H1 (cell line): ENCODE data around the gene SRGAP3. TPM values are rescaled to one million over a fixed set of nuclear protein-coding genes. Genes with fewer than 3 reads are reported as not detected.
A peak's percentile ranks its signal among the peaks of the same experiment; 100 is the strongest.

Experiments
- CTCF ChIA-PET: fragments of 300-600 bp; sonication (Branson Sonifier 250); formaldehyde crosslinking; loops from one replicate; lab custom pipeline; 2021; ENCODE audit not compliant: partially characterized antibody; lab: Charles Lee
- POLR2A ChIA-PET: fragments of 300-600 bp; sonication (Branson Sonifier 250); formaldehyde crosslinking; loops from one replicate; lab custom pipeline; 2021; ENCODE audit warnings: inconsistent platforms; ENCODE audit not compliant: partially characterized antibody; lab: Charles Lee
- DNase-seq, 2 experiments: peaks; one replicate each; pipeline versions ENCODE4 v3.0.0 to v3.0.0-alpha.2; 2010 to 2022; ENCODE audit warnings: low spot score in 2 of 2, low read depth in 1 of 2, mixed read lengths in 1 of 2
- FAIRE-seq: peaks from 2 replicates; lab custom pipeline; 2011; peaks lifted over from hg19 to GRCh38; lab: Jason Lieb, UNC
- H2AFZ ChIP-seq: 2 replicates; pipeline ENCODE4 v1.8.1; 2012; ENCODE audit warnings: low read length, inconsistent platforms
- H2AK5ac ChIP-seq: 2 replicates; pipeline ENCODE4 v1.6.1; 2013; ENCODE audit warnings: low read depth, low read length
- H2BK120ac ChIP-seq: replicated peaks from 2 replicates; pipeline ENCODE3; 2013; ENCODE audit warnings: low read depth, low read length, inconsistent platforms
- H2BK12ac ChIP-seq: 2 replicates; pipeline ENCODE4 v1.6.1; 2013; ENCODE audit warnings: low read depth, low read length
- H2BK15ac ChIP-seq: 2 replicates; pipeline ENCODE4 v1.6.1; 2013; ENCODE audit warnings: low read length
- H2BK20ac ChIP-seq: 2 replicates; pipeline ENCODE4 v1.6.1; 2013; ENCODE audit warnings: low read length
- H2BK5ac ChIP-seq: 2 replicates; pipeline ENCODE4 v1.6.1; 2013; ENCODE audit warnings: low read depth, low read length
- H3K14ac ChIP-seq: 2 replicates; pipeline ENCODE4 v1.6.1; 2013; ENCODE audit warnings: inconsistent platforms; ENCODE audit not compliant: insufficient read length
- H3K18ac ChIP-seq: 2 replicates; pipeline ENCODE4 v1.6.1; 2013; ENCODE audit warnings: low read length; ENCODE audit errors: extremely low read depth
- H3K23ac ChIP-seq: 2 replicates; pipeline ENCODE4 v1.6.1; 2013; ENCODE audit warnings: inconsistent platforms; ENCODE audit not compliant: insufficient read length
- H3K23me2 ChIP-seq: 2 replicates; pipeline ENCODE4 v1.6.1; 2013; ENCODE audit warnings: low read depth, low read length
- H3K27ac ChIP-seq: 2 replicates; pipeline ENCODE4 v1.6.1; 2011; ENCODE audit warnings: low read depth, low read length, inconsistent platforms
- H3K27me3 ChIP-seq, 4 experiments: replicated peaks in 1 of 4; 1 replicate in 1 of 4; 2 replicates in 3 of 4; pipeline versions ENCODE4 v1.6.1 to v1.8.1; 2011 to 2013; ENCODE audit warnings: low read length in 3 of 4, mild to moderate bottlenecking in 3 of 4, inconsistent platforms in 2 of 4, mixed read lengths in 2 of 4, moderate library complexity in 1 of 4; ENCODE audit not compliant: control insufficient read depth in 3 of 4, insufficient read depth in 3 of 4; ENCODE audit errors: extremely low read depth in 1 of 4
- H3K36me3 ChIP-seq, 4 experiments: 2 replicates each; pipeline versions ENCODE4 v1.6.1 to v1.8.1; 2011 to 2013; ENCODE audit warnings: mild to moderate bottlenecking in 4 of 4, low read length in 3 of 4, moderate library complexity in 2 of 4, control low read depth in 1 of 4, inconsistent platforms in 1 of 4; ENCODE audit not compliant: insufficient read depth in 4 of 4, control insufficient read depth in 2 of 4
- H3K4ac ChIP-seq: replicated peaks from 2 replicates; pipeline ENCODE3; 2013; ENCODE audit warnings: low read length, low read depth, mixed read lengths, inconsistent platforms; ENCODE audit not compliant: insufficient read length
- H3K4me1 ChIP-seq, 4 experiments: replicated peaks in 1 of 4; 1 replicate in 1 of 4; 2 replicates in 3 of 4; pipeline versions ENCODE4 v1.6.1 to v1.8.1; 2011 to 2013; ENCODE audit warnings: low read length in 3 of 4, inconsistent platforms in 2 of 4, mixed read lengths in 1 of 4; ENCODE audit not compliant: insufficient read depth in 4 of 4, control insufficient read depth in 3 of 4
- H3K4me2 ChIP-seq, 2 experiments: 2 replicates each; pipeline versions ENCODE4 v1.6.1 to v1.8.1; 2011 to 2013; ENCODE audit warnings: low read depth in 2 of 2, low read length in 2 of 2, control low read depth in 1 of 2, inconsistent platforms in 1 of 2, mild to moderate bottlenecking in 1 of 2; ENCODE audit not compliant: insufficient read depth in 1 of 2
- H3K4me3 ChIP-seq, 4 experiments: fragments of 200-600, 300-600 bp in 1 of 4; sonication (generic), shearing (Covaris generic), sonication (Bioruptor Twin) in 1 of 4; 2 replicates each; pipeline versions ENCODE4 v1.5.1 to v1.8.1; 2011 to 2016; ENCODE audit warnings: low read length in 4 of 4, low read depth in 3 of 4, control low read depth in 2 of 4, inconsistent platforms in 2 of 4, mild to moderate bottlenecking in 2 of 4, mixed read lengths in 1 of 4, moderate library complexity in 1 of 4; ENCODE audit not compliant: insufficient read depth in 2 of 4; ENCODE audit errors: extremely low read depth in 1 of 4
- H3K56ac ChIP-seq: replicated peaks from 2 replicates; pipeline ENCODE3; 2013; ENCODE audit warnings: low read depth, mild to moderate bottlenecking, mixed read lengths, low read length, inconsistent platforms; ENCODE audit not compliant: insufficient read length
- H3K79me1 ChIP-seq: 2 replicates; pipeline ENCODE4 v1.6.1; 2013; ENCODE audit warnings: low read depth, low read length, control low read depth
- H3K79me2 ChIP-seq, 2 experiments: 2 replicates each; pipeline versions ENCODE4 v1.6.1 to v1.8.1; 2012 to 2013; ENCODE audit warnings: low read length in 2 of 2, mild to moderate bottlenecking in 2 of 2, inconsistent platforms in 1 of 2; ENCODE audit not compliant: insufficient read depth in 2 of 2, control insufficient read depth in 1 of 2
- H3K9ac ChIP-seq, 4 experiments: replicated peaks in 1 of 4; 1 replicate in 1 of 4; 2 replicates in 3 of 4; pipeline versions ENCODE4 v1.6.1 to v1.8.1; 2011 to 2013; ENCODE audit warnings: low read depth in 3 of 4, low read length in 3 of 4, control low read depth in 2 of 4, mild to moderate bottlenecking in 2 of 4, moderate library complexity in 2 of 4, inconsistent platforms in 1 of 4; ENCODE audit errors: extremely low read depth in 1 of 4
- H3K9me3 ChIP-seq, 2 experiments: 2 replicates each; pipeline versions ENCODE4 v1.6.1 to v1.8.1; 2012 to 2013; ENCODE audit warnings: mild to moderate bottlenecking in 2 of 2, moderate library complexity in 2 of 2, control low read depth in 1 of 2, inconsistent platforms in 1 of 2, low read depth in 1 of 2, low read length in 1 of 2, mixed read lengths in 1 of 2; ENCODE audit not compliant: insufficient read depth in 2 of 2
- H4K20me1 ChIP-seq, 2 experiments: replicated peaks in 1 of 2; 2 replicates each; pipeline versions ENCODE3 to v1.8.1; 2011 to 2013; ENCODE audit warnings: inconsistent platforms in 2 of 2, low read length in 2 of 2, mild to moderate bottlenecking in 1 of 2; ENCODE audit not compliant: insufficient read depth in 2 of 2, control insufficient read depth in 1 of 2
- H4K5ac ChIP-seq: 2 replicates; pipeline ENCODE4 v1.6.1; 2013; ENCODE audit warnings: low read length, low read depth, mixed read lengths, inconsistent platforms; ENCODE audit not compliant: insufficient read length
- H4K8ac ChIP-seq: 2 replicates; pipeline ENCODE4 v1.8.0; 2013; ENCODE audit warnings: mild to moderate bottlenecking, moderate library complexity, low read length, inconsistent platforms; ENCODE audit not compliant: insufficient read depth; ENCODE audit errors: extremely low read depth
- H4K91ac ChIP-seq: replicated peaks from 2 replicates; pipeline ENCODE3; 2013; ENCODE audit warnings: low read length, mixed read lengths, inconsistent platforms; ENCODE audit not compliant: insufficient read length
- BCL11A ChIP-seq, 2 experiments: IDR thresholded peaks; one replicate each; pipeline ENCODE4 v1.6.1; 2011; ENCODE audit warnings: low read depth in 2 of 2, low read length in 2 of 2, mild to moderate bottlenecking in 2 of 2
- BRCA1 ChIP-seq: IDR thresholded peaks from 2 replicates; pipeline ENCODE4 v1.6.1; 2012; ENCODE audit warnings: low read depth, low read length, improper control_type of control experiment
- CBX5 ChIP-seq: fragments of 300-800, 300-1000 bp; sonication (generic); IDR thresholded peaks from 2 replicates; pipeline ENCODE4 v1.7.1; 2016; ENCODE audit warnings: antibody characterized with exemption, low read length, low read depth
- GABPA ChIP-seq: IDR thresholded peaks from 2 replicates; pipeline ENCODE4 v1.6.1; 2011; ENCODE audit warnings: mild to moderate bottlenecking, low read length, moderate library complexity, borderline replicate concordance; ENCODE audit not compliant: insufficient read depth
- GTF2F1 ChIP-seq: IDR thresholded peaks from 2 replicates; pipeline ENCODE4 v1.6.1; 2012; ENCODE audit warnings: low read depth, low read length, improper control_type of control experiment, borderline replicate concordance
- HDAC2 ChIP-seq, 2 experiments: fragments of 300-600 bp in 1 of 2; sonication (generic) in 1 of 2; IDR thresholded peaks; 2 replicates each; pipeline ENCODE4 v1.6.1; 2011 to 2012; ENCODE audit warnings: low read depth in 2 of 2, low read length in 2 of 2, mild to moderate bottlenecking in 2 of 2, moderate library complexity in 2 of 2, borderline replicate concordance in 1 of 2, inconsistent platforms in 1 of 2
- KDM1A ChIP-seq: fragments of 200-600, 300-600 bp; sonication (generic); IDR thresholded peaks from 2 replicates; pipeline ENCODE4 v1.7.1; 2016; ENCODE audit warnings: mild to moderate bottlenecking, low read length, borderline replicate concordance
- KDM4A ChIP-seq: IDR thresholded peaks from one replicate; pipeline ENCODE4 v1.7.1; 2012; ENCODE audit warnings: low read depth, mild to moderate bottlenecking, moderate library complexity, low read length, inconsistent platforms; ENCODE audit not compliant: severe bottlenecking
- MAFK ChIP-seq: IDR thresholded peaks from 2 replicates; pipeline ENCODE4 v1.6.1; 2012; ENCODE audit warnings: low read depth, mild to moderate bottlenecking, improper control_type of control experiment, low read length
- PHF8 ChIP-seq: fragments of 200-600 bp; sonication (generic); conservative IDR thresholded peaks from 2 replicates; pipeline ENCODE4 v1.7.1; 2012; ENCODE audit warnings: low read depth, mild to moderate bottlenecking, inconsistent platforms, low read length, moderate library complexity
- RFX5 ChIP-seq: IDR thresholded peaks from 2 replicates; pipeline ENCODE4 v1.6.1; 2011; ENCODE audit warnings: low read depth, low read length, improper control_type of control experiment, borderline replicate concordance
- SRF ChIP-seq: IDR thresholded peaks from 2 replicates; pipeline ENCODE4 v1.6.1; 2011; ENCODE audit warnings: mild to moderate bottlenecking, low read depth, low read length, moderate library complexity
- TAF1 ChIP-seq: IDR thresholded peaks from 2 replicates; pipeline ENCODE4 v1.6.1; 2011; ENCODE audit warnings: mild to moderate bottlenecking, low read depth, low read length
- WGBS, 2 experiments: shearing (Covaris generic) in 1 of 2; methylation state at CpG; one replicate each; pipeline versions ENCODE4 v1.1.6 to v1.1.7; 2013 to 2015; ENCODE audit warnings: low lambda C conversion rate in 2 of 2, mixed read lengths in 2 of 2, inconsistent platforms in 1 of 2, low coverage in 1 of 2, missing lambda C conversion rate in 1 of 2; ENCODE audit not compliant: insufficient replicate concordance in 2 of 2, insufficient coverage in 1 of 2, insufficient read length in 1 of 2; ENCODE audit errors: extremely low coverage in 1 of 2, missing lambda C conversion rate in 1 of 2; 5-methylcytosine and 5-hydroxymethylcytosine counted together
- polyA plus RNA-seq, 7 experiments: library from polyadenylated mRNA; depleted of rRNA in 3 of 7; stranded (reverse) in 5 of 7; unstranded in 2 of 7; fragments of >200 nt in 5 of 7; fragments of 200-250 nt in 2 of 7; gene quantifications; 1 replicate in 5 of 7; 2 replicates in 1 of 7; 4 replicates in 1 of 7; pipeline versions ENCODE4 v1.2.1 to v1.2.3, GENCODE V29; 2011 to 2013; ENCODE audit warnings: missing spikeins in 2 of 7, mixed read lengths in 2 of 7
- total RNA-seq: library from RNA; stranded (reverse); fragmentation: NEBNext Ultra II Directional; extraction: Animal tissue kit (Norgen Biotek cat#: 25700); gene quantifications from 2 replicates; pipeline ENCODE4 v1.2.1, GENCODE V29; 2021

The SRGAP3 gene
- total and polyA plus RNA-seq, 2 of the 8 experiments (the other 6 are each of a cell fraction or from before 2014, with no cell fraction given) = 5.8 to 11.4 TPM

GRCh38 chr3:8962226-8962861 lies 287.1 kb downstream of the SRGAP3 start:
- Histone ChIP-seq H2BK20ac (no peak overlapping the region), H3K27me3 (no peaks in the 10 kb centered on the region), H3K4me2 (peak overlapping the region; percentile 74 to 86), H3K4ac (no peak overlapping the region), H4K20me1 (peaks cover 0 to 1% of the 10 kb centered on the region in 2 experiments), H3K9me3 (no peaks in the 10 kb centered on the region), H2AFZ (no peak overlapping the region), H2BK5ac (no peak overlapping the region), H2AK5ac (no peak overlapping the region), H3K79me2 (peaks cover 11 to 45% of the 10 kb centered on the region in 2 experiments), H3K4me1 (peaks cover 0 to 10% (median 6%) of the 10 kb centered on the region in 4 experiments; a peak in 5 of 7 replicates), H2BK12ac (no peak overlapping the region), H3K18ac (no peak overlapping the region), H3K27ac (no peak overlapping the region), H2BK120ac (no peak overlapping the region), H3K14ac (no peak overlapping the region), H3K79me1 (peaks cover 14% of the 10 kb centered on the region), H3K23me2 (peaks cover 3% of the 10 kb centered on the region; the same call in 1 of the 2 replicates), H3K56ac (no peak overlapping the region), H3K4me3 (peak overlapping the region; percentile 78 to 93 (median 84); a peak in 7 of 8 replicates), H3K9ac (peak overlapping the region; percentile 61 to 88 (median 73)), H2BK15ac (no peak overlapping the region), H4K91ac (no peak overlapping the region), H4K5ac (no peak overlapping the region), H3K23ac (no peak overlapping the region), H4K8ac (no peak overlapping the region), H3K36me3 (peaks cover 0 to 12% (median 5%) of the 10 kb centered on the region in 4 experiments; a peak in 2 of 8 replicates)
- 44% methylated on average over 6 of the region's 6 CpGs; no CpG with 5 or more reads in 1 of the 2 experiments for WGBS, 2 experiments
- no peak for FAIRE-seq
- CTCF ChIA-PET = no interaction called here
- POLR2A ChIA-PET = no interaction called here
- DNase-seq = no peak
- TF ChIP-seq GTF2F1 (no peak), MAFK (no peak), CBX5 (no peak), BRCA1 (no peak), HDAC2 (IDR thresholded peaks at IDR 0.05; ENCODE audit: borderline replicate concordance in 1 of 2, low read depth in 2 of 2, low read length in 2 of 2) (no peak), RFX5 (no peak), BCL11A (IDR thresholded peaks at IDR 0.05; ENCODE audit: low read depth in 2 of 2, low read length in 2 of 2) (no peak), KDM1A (no peak), PHF8 (no peak), TAF1 (no peak), SRF (no peak), KDM4A (no peak), GABPA (no peak)
